K562 (cell line): ENCODE measurements around the gene GPATCH3. TPM values are rescaled to one million over a fixed set of nuclear protein-coding genes. Genes with fewer than 3 reads are reported as not detected.

ENCODE experiments used
- BMI1 ChIP-seq: fragments of 150-350 bp; IDR thresholded peaks from 2 replicates; pipeline ENCODE4 v1.6.1; 2014; ENCODE audit warnings: low read length
- EHMT2 ChIP-seq: fragments of 450-650 bp; IDR thresholded peaks from 2 replicates; pipeline ENCODE4 v1.6.1; 2018; ENCODE audit warnings: antibody characterized with exemption
- FOXK1 ChIP-seq: sonication (generic); formaldehyde crosslinking; IDR thresholded peaks from 2 replicates; pipeline ENCODE4 v1.8.0; 2022; ENCODE audit warnings: missing genetic modification reagents, mild to moderate bottlenecking, borderline replicate concordance
- GABPA ChIP-seq: fragments of 200-800 bp; sonication (Bioruptor generic); conservative IDR thresholded peaks from 2 replicates; pipeline ENCODE4 v1.6.1; 2016; ENCODE audit warnings: low read depth, missing genetic modification characterization, missing compliant biosample characterization
- GATAD2B ChIP-seq: fragments of 450-650 bp; IDR thresholded peaks from 2 replicates; pipeline ENCODE4 v1.6.1; 2017; ENCODE audit warnings: mild to moderate bottlenecking, borderline replicate concordance
- IRF2 ChIP-seq: sonication (generic); formaldehyde crosslinking; IDR thresholded peaks from 2 replicates; pipeline ENCODE4 v1.8.1; 2022; ENCODE audit warnings: mild to moderate bottlenecking, missing genetic modification reagents
- NR2C1 ChIP-seq, 2 experiments: fragments of 450-650 bp; IDR thresholded peaks; 2 replicates each; pipeline ENCODE4 v1.6.1; 2017; ENCODE audit warnings: mild to moderate bottlenecking in 2 of 2, antibody characterized with exemption in 1 of 2, inconsistent platforms in 1 of 2, missing compliant biosample characterization in 1 of 2, missing genetic modification characterization in 1 of 2
- PTRF ChIP-seq: fragments of 450-650 bp; IDR thresholded peaks from 2 replicates; pipeline ENCODE4 v1.6.1; 2016; ENCODE audit warnings: mild to moderate bottlenecking, missing genetic modification characterization, missing compliant biosample characterization
- RHOXF2B ChIP-seq: fragments of 250-450 bp; sonication (Bioruptor Pico); conservative IDR thresholded peaks from 2 replicates; pipeline ENCODE4 v1.5.1; 2021
- SMARCC2 ChIP-seq: fragments of 450-650 bp; IDR thresholded peaks from 2 replicates; pipeline ENCODE4 v1.6.1; 2017; ENCODE audit warnings: antibody characterized with exemption, moderate library complexity, mild to moderate bottlenecking, low read depth
- YY1 ChIP-seq, 3 experiments: IDR thresholded peaks; 2 replicates each; pipeline ENCODE4 v1.6.1; 2011; ENCODE audit warnings: low read length in 2 of 3, mild to moderate bottlenecking in 2 of 3, moderate library complexity in 2 of 3, borderline replicate concordance in 1 of 3, control low read depth in 1 of 3, low read depth in 1 of 3; ENCODE audit not compliant: insufficient read depth in 3 of 3, insufficient replicate concordance in 2 of 3, control insufficient read depth in 1 of 3, insufficient read length in 1 of 3; ENCODE audit errors: extremely low read depth in 1 of 3
- ZNF263 ChIP-seq: sonication (generic); formaldehyde crosslinking; IDR thresholded peaks from 2 replicates; pipeline ENCODE4 v1.8.0; 2022; ENCODE audit warnings: mild to moderate bottlenecking, missing genetic modification reagents, borderline replicate concordance
- ZNF561 ChIP-seq: fragments of 450-650 bp; formaldehyde crosslinking; conservative IDR thresholded peaks from 2 replicates; pipeline ENCODE4 v1.4.0; 2020; ENCODE audit warnings: mild to moderate bottlenecking, moderate library complexity
- ZNF717 ChIP-seq: fragments of 250-450 bp; sonication (Bioruptor Pico); IDR thresholded peaks from 2 replicates; pipeline ENCODE4 v1.5.0; 2021
- ZNF75A ChIP-seq: fragments of 450-650 bp; formaldehyde crosslinking; IDR thresholded peaks from 2 replicates; pipeline ENCODE4 v1.4.0; 2020; ENCODE audit warnings: mild to moderate bottlenecking
- ZNF830 ChIP-seq: fragments of 250-450 bp; sonication (Bioruptor Pico); IDR thresholded peaks from 2 replicates; pipeline ENCODE4 v1.5.0; 2021; ENCODE audit warnings: mild to moderate bottlenecking
- polyA plus RNA-seq, 8 experiments: library from polyadenylated mRNA; depleted of rRNA in 4 of 8; stranded (reverse) in 5 of 8; unstranded in 3 of 8; fragments of >200 nt; fragmentation: Nextera tagmentation in 2 of 8; fragmentation: Illumina TruSeq in 1 of 8; extraction: Ambion mirVana in 2 of 8; extraction: Trizol in 1 of 8; gene quantifications; 2 replicates each; pipeline versions ENCODE4 v1.2.1 to v1.2.3, GENCODE V29; 2011 to 2014; ENCODE audit warnings: inconsistent platforms in 1 of 8, missing spikeins in 1 of 8
- total RNA-seq, 7 experiments: library from RNA; depleted of rRNA in 6 of 7; stranded (reverse); fragments of >200 nt in 6 of 7; fragmentation: Illumina TruSeq in 2 of 7; extraction: Trizol in 2 of 7; gene quantifications; 2 replicates each; pipeline versions ENCODE4 v1.2.1 to v1.2.3, GENCODE V29; 2011 to 2021; ENCODE audit warnings: low replicate concordance in 1 of 7
- TF ChIP-seq, protein P1 (sequence below): fragments of 450-650 bp; IDR thresholded peaks from 2 replicates; pipeline ENCODE4 v1.6.1; 2017; ENCODE audit warnings: antibody characterized with exemption, mild to moderate bottlenecking
- TF ChIP-seq, protein P2 (sequence below): fragments of 450-650 bp; formaldehyde crosslinking; IDR thresholded peaks from 2 replicates; pipeline ENCODE4 v1.4.0; 2020; ENCODE audit warnings: mild to moderate bottlenecking, moderate library complexity
- TF ChIP-seq, protein P3 (sequence below), 2 experiments: fragments of 250-450 bp in 1 of 2; fragments of 450-650 bp in 1 of 2; sonication (Bioruptor Pico) in 1 of 2; IDR thresholded peaks; 2 replicates each; pipeline versions ENCODE4 v1.6.1 to v1.8.0; 2016 to 2021; ENCODE audit warnings: mild to moderate bottlenecking in 2 of 2, moderate library complexity in 2 of 2, missing compliant biosample characterization in 1 of 2, missing genetic modification characterization in 1 of 2

The GPATCH3 gene
- total and polyA plus RNA-seq, 9 of the 15 experiments (the other 6 are each of a cell fraction or from before 2014, with no cell fraction given) = 1.6 to 23.0 (median 13.3) TPM

DNA sequence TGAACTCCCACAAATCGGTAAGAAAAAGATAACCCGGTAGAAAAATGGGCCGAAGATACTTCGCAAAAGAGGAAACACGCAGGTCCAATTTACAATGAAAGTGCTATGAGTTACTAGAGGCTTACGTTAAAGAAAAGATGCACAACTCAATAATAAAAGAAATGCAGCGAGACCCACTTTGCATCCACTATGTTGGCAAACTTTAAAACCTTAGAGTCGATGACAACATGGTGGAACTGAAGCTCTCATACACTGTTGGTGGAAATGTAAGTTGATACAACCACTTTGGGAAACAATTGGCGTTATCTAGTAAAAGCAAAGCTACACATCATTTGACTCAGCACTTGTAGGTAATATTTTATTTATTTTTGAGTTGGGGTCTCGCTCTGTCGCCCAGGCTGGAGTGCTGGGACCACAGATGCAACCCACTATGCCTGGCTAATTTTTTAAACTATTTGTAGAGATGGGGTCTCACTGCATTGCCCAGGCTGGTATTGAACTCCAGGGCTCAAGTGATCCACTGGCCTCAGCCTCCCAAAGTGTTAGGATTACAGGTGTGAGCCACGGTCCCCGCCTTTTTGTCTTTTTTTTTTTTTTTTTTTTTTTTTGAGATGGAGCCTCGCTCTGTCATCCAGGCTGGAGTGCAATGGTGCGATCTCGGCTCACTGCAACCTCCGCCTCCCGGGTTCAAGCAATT is 696 bp upstream of the GPATCH3 start (continued):
- TF ChIP-seq, protein P1, sequence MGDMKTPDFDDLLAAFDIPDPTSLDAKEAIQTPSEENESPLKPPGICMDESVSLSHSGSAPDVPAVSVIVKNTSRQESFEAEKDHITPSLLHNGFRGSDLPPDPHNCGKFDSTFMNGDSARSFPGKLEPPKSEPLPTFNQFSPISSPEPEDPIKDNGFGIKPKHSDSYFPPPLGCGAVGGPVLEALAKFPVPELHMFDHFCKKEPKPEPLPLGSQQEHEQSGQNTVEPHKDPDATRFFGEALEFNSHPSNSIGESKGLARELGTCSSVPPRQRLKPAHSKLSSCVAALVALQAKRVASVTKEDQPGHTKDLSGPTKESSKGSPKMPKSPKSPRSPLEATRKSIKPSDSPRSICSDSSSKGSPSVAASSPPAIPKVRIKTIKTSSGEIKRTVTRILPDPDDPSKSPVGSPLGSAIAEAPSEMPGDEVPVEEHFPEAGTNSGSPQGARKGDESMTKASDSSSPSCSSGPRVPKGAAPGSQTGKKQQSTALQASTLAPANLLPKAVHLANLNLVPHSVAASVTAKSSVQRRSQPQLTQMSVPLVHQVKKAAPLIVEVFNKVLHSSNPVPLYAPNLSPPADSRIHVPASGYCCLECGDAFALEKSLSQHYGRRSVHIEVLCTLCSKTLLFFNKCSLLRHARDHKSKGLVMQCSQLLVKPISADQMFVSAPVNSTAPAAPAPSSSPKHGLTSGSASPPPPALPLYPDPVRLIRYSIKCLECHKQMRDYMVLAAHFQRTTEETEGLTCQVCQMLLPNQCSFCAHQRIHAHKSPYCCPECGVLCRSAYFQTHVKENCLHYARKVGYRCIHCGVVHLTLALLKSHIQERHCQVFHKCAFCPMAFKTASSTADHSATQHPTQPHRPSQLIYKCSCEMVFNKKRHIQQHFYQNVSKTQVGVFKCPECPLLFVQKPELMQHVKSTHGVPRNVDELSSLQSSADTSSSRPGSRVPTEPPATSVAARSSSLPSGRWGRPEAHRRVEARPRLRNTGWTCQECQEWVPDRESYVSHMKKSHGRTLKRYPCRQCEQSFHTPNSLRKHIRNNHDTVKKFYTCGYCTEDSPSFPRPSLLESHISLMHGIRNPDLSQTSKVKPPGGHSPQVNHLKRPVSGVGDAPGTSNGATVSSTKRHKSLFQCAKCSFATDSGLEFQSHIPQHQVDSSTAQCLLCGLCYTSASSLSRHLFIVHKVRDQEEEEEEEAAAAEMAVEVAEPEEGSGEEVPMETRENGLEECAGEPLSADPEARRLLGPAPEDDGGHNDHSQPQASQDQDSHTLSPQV = peak; percentile 55; the same call in 1 of the 2 replicates
- TF ChIP-seq GABPA (tag) = 0 out of 2 replicates have a peak, but pooled peaks have one; percentile 11
- TF ChIP-seq ZNF561 (CRISPR knock-in tag) = no peak
- TF ChIP-seq ZNF75A (CRISPR knock-in tag) = no peak
- no peak for TF ChIP-seq NR2C1 (IDR thresholded peaks at IDR 0.05)
- TF ChIP-seq NR2C1 (tag; IDR thresholded peaks at IDR 0.05) = 0 out of 2 replicates have a peak, but pooled peaks have one; percentile 3
- peak in 1 of 3 experiments; percentile 43 for TF ChIP-seq YY1 (IDR thresholded peaks at IDR 0.05; ENCODE audit: borderline replicate concordance in 1 of 3, control insufficient read depth in 1 of 3, extremely low read depth in 1 of 3, insufficient read depth in 3 of 3, insufficient read length in 1 of 3, insufficient replicate concordance in 2 of 3, low read depth in 1 of 3, low read length in 2 of 3)
- no peak for TF ChIP-seq RHOXF2B
- no peak for TF ChIP-seq BMI1
- TF ChIP-seq ZNF830 (CRISPR knock-in tag) = no peak
- 0 out of 2 replicates have a peak, but pooled peaks have one; percentile 33 for TF ChIP-seq SMARCC2
- TF ChIP-seq IRF2 = no peak
- 0 out of 2 replicates have a peak, but pooled peaks have one; percentile 21 for TF ChIP-seq GATAD2B
- TF ChIP-seq EHMT2 = 0 out of 2 replicates have a peak, but pooled peaks have one; percentile 20
- TF ChIP-seq, protein P2, sequence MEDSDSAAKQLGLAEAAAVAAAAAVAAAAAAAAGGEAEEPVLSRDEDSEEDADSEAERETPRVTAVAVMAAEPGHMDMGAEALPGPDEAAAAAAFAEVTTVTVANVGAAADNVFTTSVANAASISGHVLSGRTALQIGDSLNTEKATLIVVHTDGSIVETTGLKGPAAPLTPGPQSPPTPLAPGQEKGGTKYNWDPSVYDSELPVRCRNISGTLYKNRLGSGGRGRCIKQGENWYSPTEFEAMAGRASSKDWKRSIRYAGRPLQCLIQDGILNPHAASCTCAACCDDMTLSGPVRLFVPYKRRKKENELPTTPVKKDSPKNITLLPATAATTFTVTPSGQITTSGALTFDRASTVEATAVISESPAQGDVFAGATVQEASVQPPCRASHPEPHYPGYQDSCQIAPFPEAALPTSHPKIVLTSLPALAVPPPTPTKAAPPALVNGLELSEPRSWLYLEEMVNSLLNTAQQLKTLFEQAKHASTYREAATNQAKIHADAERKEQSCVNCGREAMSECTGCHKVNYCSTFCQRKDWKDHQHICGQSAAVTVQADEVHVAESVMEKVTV (CRISPR knock-in tag) = no peak
- TF ChIP-seq, protein P3, sequence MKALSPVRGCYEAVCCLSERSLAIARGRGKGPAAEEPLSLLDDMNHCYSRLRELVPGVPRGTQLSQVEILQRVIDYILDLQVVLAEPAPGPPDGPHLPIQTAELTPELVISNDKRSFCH (CRISPR knock-in tag; IDR thresholded peaks at IDR 0.05) = 0 out of 2 replicates have a peak, but pooled peaks have one; percentile 8
- TF ChIP-seq, protein P3 (tag; IDR thresholded peaks at IDR 0.05) = peak; percentile 53; the same call in 1 of the 2 replicates
- no peak for TF ChIP-seq ZNF263
- peak; percentile 52; the same call in 1 of the 2 replicates for TF ChIP-seq PTRF
- TF ChIP-seq ZNF717 (CRISPR knock-in tag) = 0 out of 2 replicates have a peak, but pooled peaks have one; percentile 68
- no peak for TF ChIP-seq FOXK1
